Epithelial cell of prostate (primary cell): ENCODE results near the gene CTDSP1.

Experiments
- DNase-seq: peaks from one replicate; pipeline ENCODE4 v3.0.0-alpha.2; 2011; ENCODE audit warnings: low read depth, low spot score
- H3K27ac ChIP-seq: fragments of 450-650 bp; 2 replicates; pipeline ENCODE4 v1.5.1; 2017; ENCODE audit warnings: mild to moderate bottlenecking

The CTDSP1 gene

GRCh38 chr2:218447072-218447471 is 47.4 kb downstream of the CTDSP1 start:
- DNase-seq: no peak
- no peak overlapping the region for H3K27ac ChIP-seq

DNA sequence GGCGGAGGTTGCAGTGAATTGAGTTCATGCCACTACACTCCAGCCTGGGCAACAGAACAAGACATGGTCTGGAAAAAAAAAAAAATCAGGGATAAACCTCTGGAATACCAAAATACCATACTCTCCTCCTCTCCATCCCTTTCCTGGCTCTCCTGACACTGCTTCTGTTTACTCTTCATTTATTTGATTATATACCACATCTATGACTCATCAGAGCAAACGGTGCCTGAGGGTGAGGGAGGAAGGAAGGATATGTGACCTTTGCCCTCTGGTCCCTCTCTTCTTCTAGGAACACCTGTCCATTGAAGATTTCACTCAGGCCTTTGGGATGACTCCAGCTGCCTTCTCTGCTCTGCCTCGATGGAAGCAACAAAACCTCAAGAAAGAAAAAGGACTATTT is 49.3 kb downstream of the CTDSP1 start:
- no peak overlapping the region for H3K27ac ChIP-seq
- no peak for DNase-seq

- DNase-seq: no peak
- no peak overlapping the region for H3K27ac ChIP-seq
Observed at GRCh38 chr2:218452079-218452478, 52.4 kb downstream of the CTDSP1 start.
